ENCODE data around the gene SLC41A1.

DNA sequence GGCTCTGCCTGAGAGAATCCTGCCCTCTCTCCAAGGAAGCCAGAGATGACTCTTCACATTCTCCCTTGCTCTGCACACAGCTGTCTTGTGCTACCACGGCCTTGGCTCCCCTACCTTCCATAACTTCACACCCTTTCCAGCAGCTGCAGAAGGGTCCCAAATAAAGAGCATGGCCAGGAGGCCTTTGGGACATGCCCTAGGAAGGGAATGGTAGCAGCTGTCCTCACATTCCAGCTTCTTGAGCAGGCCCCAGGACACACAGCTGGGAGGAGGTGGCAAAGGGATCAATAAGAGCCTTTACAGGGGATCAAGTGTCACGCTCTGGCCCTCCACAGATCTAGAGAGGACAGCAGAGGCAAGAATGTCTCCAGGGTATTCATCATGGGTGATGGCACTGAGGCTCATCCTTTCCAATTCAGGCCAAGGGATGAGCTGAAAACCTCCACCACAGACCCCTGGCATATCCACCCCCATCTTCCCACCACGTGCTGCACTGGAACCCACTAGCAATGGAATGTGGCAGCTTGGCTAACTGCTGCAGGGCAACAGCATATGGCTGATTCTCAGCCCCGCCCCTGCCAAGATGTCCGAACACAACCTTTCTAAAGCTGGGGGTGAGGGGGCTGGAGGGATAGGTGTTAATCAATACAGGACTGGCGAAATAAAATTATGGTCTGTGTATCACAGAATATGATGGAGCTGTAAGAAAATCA is 19.9 kb downstream of the SLC41A1 start:
- TF ChIP-seq EZH2 (IDR thresholded peaks at IDR 0.05; ENCODE audit: insufficient read depth, poor library complexity, severe bottlenecking) = no peak
- no peak for TF ChIP-seq EZH2phosphoT487 (IDR thresholded peaks at IDR 0.05; ENCODE audit: insufficient read depth, low read depth)

Measured in GM23248 (cell line).